GM23338 (cell line): Measurements from ENCODE around the gene KCMF1.

ENCODE experiments used
- CREB1 ChIP-seq: fragments of 250-450 bp; sonication (Bioruptor Pico); IDR thresholded peaks from 2 replicates; pipeline ENCODE4 v1.5.0; 2020; ENCODE audit warnings: low read depth, mild to moderate bottlenecking, moderate library complexity
- CTCF ChIP-seq, 2 experiments: fragments of 200-600 bp in 1 of 2; sonication (generic) in 1 of 2; conservative IDR thresholded peaks; 2 replicates each; pipeline versions ENCODE4 v1.5.1 to v1.6.1; 2016 to 2017; ENCODE audit warnings: antibody characterized with exemption in 2 of 2, low read depth in 2 of 2, mild to moderate bottlenecking in 2 of 2, moderate library complexity in 1 of 2
- ETS1 ChIP-seq: IDR thresholded peaks from 2 replicates; pipeline ENCODE4 v1.6.1; 2016; ENCODE audit warnings: antibody characterized with exemption
- EZH2 ChIP-seq: fragments of 200-600 bp; sonication (generic); IDR thresholded peaks from one replicate; pipeline ENCODE4 v1.8.0; 2017; ENCODE audit warnings: antibody characterized with exemption, mild to moderate bottlenecking, low read depth; ENCODE audit not compliant: unreplicated experiment
- EZH2phosphoT487 ChIP-seq: fragments of 200-600 bp; sonication (generic); IDR thresholded peaks from one replicate; pipeline ENCODE4 v1.8.1; 2018; ENCODE audit warnings: antibody characterized with exemption; ENCODE audit not compliant: unreplicated experiment
- NANOG ChIP-seq: IDR thresholded peaks from 2 replicates; pipeline ENCODE4 v1.6.1; 2016; ENCODE audit warnings: antibody characterized with exemption, borderline replicate concordance
- POLR2AphosphoS5 ChIP-seq: IDR thresholded peaks from 2 replicates; pipeline ENCODE4 v1.6.1; 2016; ENCODE audit warnings: antibody characterized with exemption, low read depth
- REST ChIP-seq: IDR thresholded peaks from one replicate; pipeline ENCODE4 v1.6.1; 2018; ENCODE audit warnings: antibody characterized with exemption; ENCODE audit not compliant: unreplicated experiment

- TF ChIP-seq CREB1 (CRISPR knock-in tag) (no peak), CTCF (conservative IDR thresholded peaks at IDR 0.05; ENCODE audit: low read depth in 2 of 2) (no peak), EZH2phosphoT487 (no peak), EZH2 (no peak), POLR2AphosphoS5 (no peak), NANOG (no peak), REST (no peak), ETS1 (no peak)
Observed at GRCh38 chr2:85089585-85089984, 118.6 kb downstream of the KCMF1 start.
